AG04449 (cell line): Measurements from ENCODE around the gene CISTR.

ENCODE experiments used
- CTCF ChIA-PET: fragments of 350-600 bp; formaldehyde crosslinking; extraction: SDS; loops from one replicate; lab custom pipeline; 2021; ENCODE audit warnings: antibody characterized with exemption; lab: Yijun Ruan, JAX
- POLR2A ChIA-PET: fragments of 400-600, 350-600 bp; formaldehyde crosslinking; extraction: SDS; loops from one replicate; lab custom pipeline; 2020; ENCODE audit warnings: antibody characterized with exemption, inconsistent platforms; lab: Yijun Ruan, JAX
- DNase-seq: peaks from one replicate; pipeline ENCODE4 v3.0.0-alpha.2; 2010; ENCODE audit warnings: low read depth, low spot score
- H3K4me3 ChIP-seq: 2 replicates; pipeline ENCODE4 v1.5.1; 2011; ENCODE audit warnings: low read depth, mild to moderate bottlenecking, control low read depth, low read length
- CTCF ChIP-seq: IDR thresholded peaks from one replicate; pipeline ENCODE4 v1.5.1; 2011; ENCODE audit warnings: mild to moderate bottlenecking, moderate library complexity, low read length, control low read depth, inconsistent platforms; ENCODE audit not compliant: insufficient read depth; ENCODE audit errors: missing control alignments

Gene CISTR

GRCh38 chr12:53751336-53752191, at the start of gene CISTR:
Gene CISTR (minus strand): TSS chr12:53751979.
- POLR2A ChIA-PET, result no interaction called here
- H3K4me3 ChIP-seq, result peak within 1 kb of the TSS; percentile 30
- no peak for DNase-seq
- TF ChIP-seq CTCF, result no peak
- CTCF ChIA-PET, result interaction anchor here (0.7 to 7.8 kb wide), 8 partner anchors 9 to 407 kb away, joined by 3 to 71 read pairs (median 16); no protein-coding TSS in a partner anchor

GRCh38 chr12:53798575-53798974, 46.8 kb upstream of the CISTR start:
- ChIA-PET POLR2A (no interaction called here), CTCF (interaction anchor here (1.2 kb wide), 1 partner anchor 8 kb away, joined by 6 read pairs; no protein-coding TSS in a partner anchor)
- no peak for DNase-seq
- TF ChIP-seq CTCF, result no peak
- no peak overlapping the region for H3K4me3 ChIP-seq

GRCh38 chr12:53795927-53796326, 44.1 kb upstream of the CISTR start:
- no peak overlapping the region for H3K4me3 ChIP-seq
- no peak for DNase-seq
- TF ChIP-seq CTCF, result no peak
- POLR2A ChIA-PET, result interaction anchor here (0.5 kb wide), 1 partner anchor 90 kb away, joined by 4 read pairs; no protein-coding TSS in a partner anchor
- CTCF ChIA-PET, result no interaction called here

GRCh38 chr12:53793221-53793620, 41.4 kb upstream of the CISTR start:
- ChIA-PET POLR2A (no interaction called here), CTCF (interaction anchor here (1.0 to 4.0 kb wide), 6 partner anchors 11 to 414 kb away, joined by 3 to 28 read pairs (median 8); no protein-coding TSS in a partner anchor)
- H3K4me3 ChIP-seq, result no peak overlapping the region
- DNase-seq, result no peak
- no peak for TF ChIP-seq CTCF

GRCh38 chr12:53791735-53792326, 40.1 kb upstream of the CISTR start:
- POLR2A ChIA-PET, result interaction anchor here (1.0 kb wide), 1 partner anchor 20 kb away, joined by 3 read pairs; no protein-coding TSS in a partner anchor
- peak; percentile 34 for TF ChIP-seq CTCF
- no peak for DNase-seq

GRCh38 chr12:53789570-53789969, 37.8 kb upstream of the CISTR start:
- no peak for TF ChIP-seq CTCF
- POLR2A ChIA-PET, result no interaction called here
- DNase-seq, result no peak
- CTCF ChIA-PET, result interaction anchor here (1.2 kb wide), 1 partner anchor 9 kb away, joined by 6 read pairs; no protein-coding TSS in a partner anchor
- H3K4me3 ChIP-seq, result no peak overlapping the region

More at GRCh38 chr12:53791735-53792326, 40.1 kb upstream of the CISTR start:
- no peak overlapping the region for H3K4me3 ChIP-seq
- CTCF ChIA-PET, result interaction anchor here (0.6 to 4.0 kb wide), 15 partner anchors 9 to 904 kb away, joined by 3 to 28 read pairs (median 4); no protein-coding TSS in a partner anchor
